HEK293 (cell line): ENCODE measurements around the gene TRIM44.

Experiments used
- TRIM28 ChIP-seq: IDR thresholded peaks from 2 replicates; pipeline ENCODE4 v1.6.1; 2011; ENCODE audit warnings: low read length, control low read depth, borderline replicate concordance
- ZNF121 ChIP-seq: fragments of 450-650 bp; formaldehyde crosslinking; IDR thresholded peaks from 2 replicates; pipeline ENCODE4 v1.5.1; 2016; ENCODE audit warnings: missing biosample characterization, missing genetic modification characterization
- ZNF138 ChIP-seq: fragments of 450-650 bp; formaldehyde crosslinking; IDR thresholded peaks from 2 replicates; pipeline ENCODE4 v1.5.1; 2016; ENCODE audit warnings: missing biosample characterization, missing genetic modification characterization, borderline replicate concordance
- TF ChIP-seq, protein P1 (sequence below): fragments of 450-650 bp; formaldehyde crosslinking; IDR thresholded peaks from 2 replicates; pipeline ENCODE4 v1.5.1; 2016; ENCODE audit warnings: missing biosample characterization, missing genetic modification characterization
- TF ChIP-seq, protein P2 (sequence below): fragments of 450-650 bp; formaldehyde crosslinking; IDR thresholded peaks from 2 replicates; pipeline ENCODE4 v1.5.1; 2016; ENCODE audit warnings: missing biosample characterization, missing genetic modification characterization
- TF ChIP-seq, protein P3 (sequence below): fragments of 450-650 bp; formaldehyde crosslinking; IDR thresholded peaks from 2 replicates; pipeline ENCODE4 v1.5.1; 2016; ENCODE audit warnings: missing biosample characterization, missing genetic modification characterization
- TF ChIP-seq, protein P4 (sequence below): fragments of 450-650 bp; formaldehyde crosslinking; conservative IDR thresholded peaks from 2 replicates; pipeline ENCODE4 v1.5.1; 2016; ENCODE audit warnings: low read depth, missing biosample characterization, missing genetic modification characterization
- TF ChIP-seq, protein P5 (sequence below): sonication (generic); formaldehyde crosslinking; IDR thresholded peaks from 2 replicates; pipeline ENCODE4 v1.8.1; 2022; ENCODE audit warnings: mild to moderate bottlenecking, moderate library complexity, missing genetic modification reagents

DNA sequence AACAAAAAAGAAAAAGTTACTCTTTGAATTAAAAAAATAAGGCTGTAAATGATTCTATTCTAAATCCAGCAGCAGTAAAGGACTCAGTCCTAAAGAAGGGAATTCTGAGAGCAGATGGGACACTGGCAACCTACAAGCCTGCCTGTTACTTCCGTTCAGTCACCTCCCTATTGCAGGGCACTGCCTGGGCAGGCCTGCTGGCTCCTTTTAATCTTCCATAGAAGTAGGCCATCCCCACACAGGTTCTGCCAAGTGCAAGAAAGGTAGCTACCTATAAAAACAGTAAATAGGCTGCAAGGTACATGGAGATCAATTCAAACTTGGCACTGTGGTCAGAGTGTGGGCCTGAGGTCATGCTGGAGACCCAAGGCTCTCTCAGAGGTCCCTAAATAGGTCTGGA is 136.4 kb downstream of the TRIM44 start:
- TF ChIP-seq TRIM28 = no peak
- TF ChIP-seq, protein P1, sequence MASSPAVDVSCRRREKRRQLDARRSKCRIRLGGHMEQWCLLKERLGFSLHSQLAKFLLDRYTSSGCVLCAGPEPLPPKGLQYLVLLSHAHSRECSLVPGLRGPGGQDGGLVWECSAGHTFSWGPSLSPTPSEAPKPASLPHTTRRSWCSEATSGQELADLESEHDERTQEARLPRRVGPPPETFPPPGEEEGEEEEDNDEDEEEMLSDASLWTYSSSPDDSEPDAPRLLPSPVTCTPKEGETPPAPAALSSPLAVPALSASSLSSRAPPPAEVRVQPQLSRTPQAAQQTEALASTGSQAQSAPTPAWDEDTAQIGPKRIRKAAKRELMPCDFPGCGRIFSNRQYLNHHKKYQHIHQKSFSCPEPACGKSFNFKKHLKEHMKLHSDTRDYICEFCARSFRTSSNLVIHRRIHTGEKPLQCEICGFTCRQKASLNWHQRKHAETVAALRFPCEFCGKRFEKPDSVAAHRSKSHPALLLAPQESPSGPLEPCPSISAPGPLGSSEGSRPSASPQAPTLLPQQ = no peak
- TF ChIP-seq, protein P2, sequence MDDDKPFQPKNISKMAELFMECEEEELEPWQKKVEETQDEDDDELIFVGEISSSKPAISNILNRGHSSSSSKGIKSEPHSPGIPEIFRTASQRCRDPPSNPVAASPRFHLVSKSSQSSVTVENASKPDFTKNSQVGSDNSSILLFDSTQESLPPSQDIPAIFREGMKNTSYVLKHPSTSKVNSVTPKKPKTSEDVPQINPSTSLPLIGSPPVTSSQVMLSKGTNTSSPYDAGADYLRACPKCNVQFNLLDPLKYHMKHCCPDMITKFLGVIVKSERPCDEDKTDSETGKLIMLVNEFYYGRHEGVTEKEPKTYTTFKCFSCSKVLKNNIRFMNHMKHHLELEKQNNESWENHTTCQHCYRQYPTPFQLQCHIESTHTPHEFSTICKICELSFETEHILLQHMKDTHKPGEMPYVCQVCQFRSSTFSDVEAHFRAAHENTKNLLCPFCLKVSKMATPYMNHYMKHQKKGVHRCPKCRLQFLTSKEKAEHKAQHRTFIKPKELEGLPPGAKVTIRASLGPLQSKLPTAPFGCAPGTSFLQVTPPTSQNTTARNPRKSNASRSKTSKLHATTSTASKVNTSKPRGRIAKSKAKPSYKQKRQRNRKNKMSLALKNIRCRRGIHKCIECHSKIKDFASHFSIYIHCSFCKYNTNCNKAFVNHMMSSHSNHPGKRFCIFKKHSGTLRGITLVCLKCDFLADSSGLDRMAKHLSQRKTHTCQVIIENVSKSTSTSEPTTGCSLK (tag by site-specific recombination) = no peak
- TF ChIP-seq, protein P3, sequence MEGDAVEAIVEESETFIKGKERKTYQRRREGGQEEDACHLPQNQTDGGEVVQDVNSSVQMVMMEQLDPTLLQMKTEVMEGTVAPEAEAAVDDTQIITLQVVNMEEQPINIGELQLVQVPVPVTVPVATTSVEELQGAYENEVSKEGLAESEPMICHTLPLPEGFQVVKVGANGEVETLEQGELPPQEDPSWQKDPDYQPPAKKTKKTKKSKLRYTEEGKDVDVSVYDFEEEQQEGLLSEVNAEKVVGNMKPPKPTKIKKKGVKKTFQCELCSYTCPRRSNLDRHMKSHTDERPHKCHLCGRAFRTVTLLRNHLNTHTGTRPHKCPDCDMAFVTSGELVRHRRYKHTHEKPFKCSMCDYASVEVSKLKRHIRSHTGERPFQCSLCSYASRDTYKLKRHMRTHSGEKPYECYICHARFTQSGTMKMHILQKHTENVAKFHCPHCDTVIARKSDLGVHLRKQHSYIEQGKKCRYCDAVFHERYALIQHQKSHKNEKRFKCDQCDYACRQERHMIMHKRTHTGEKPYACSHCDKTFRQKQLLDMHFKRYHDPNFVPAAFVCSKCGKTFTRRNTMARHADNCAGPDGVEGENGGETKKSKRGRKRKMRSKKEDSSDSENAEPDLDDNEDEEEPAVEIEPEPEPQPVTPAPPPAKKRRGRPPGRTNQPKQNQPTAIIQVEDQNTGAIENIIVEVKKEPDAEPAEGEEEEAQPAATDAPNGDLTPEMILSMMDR (tag by site-specific recombination) = no peak
- TF ChIP-seq ZNF138 (tag by site-specific recombination) = no peak
- TF ChIP-seq, protein P4, sequence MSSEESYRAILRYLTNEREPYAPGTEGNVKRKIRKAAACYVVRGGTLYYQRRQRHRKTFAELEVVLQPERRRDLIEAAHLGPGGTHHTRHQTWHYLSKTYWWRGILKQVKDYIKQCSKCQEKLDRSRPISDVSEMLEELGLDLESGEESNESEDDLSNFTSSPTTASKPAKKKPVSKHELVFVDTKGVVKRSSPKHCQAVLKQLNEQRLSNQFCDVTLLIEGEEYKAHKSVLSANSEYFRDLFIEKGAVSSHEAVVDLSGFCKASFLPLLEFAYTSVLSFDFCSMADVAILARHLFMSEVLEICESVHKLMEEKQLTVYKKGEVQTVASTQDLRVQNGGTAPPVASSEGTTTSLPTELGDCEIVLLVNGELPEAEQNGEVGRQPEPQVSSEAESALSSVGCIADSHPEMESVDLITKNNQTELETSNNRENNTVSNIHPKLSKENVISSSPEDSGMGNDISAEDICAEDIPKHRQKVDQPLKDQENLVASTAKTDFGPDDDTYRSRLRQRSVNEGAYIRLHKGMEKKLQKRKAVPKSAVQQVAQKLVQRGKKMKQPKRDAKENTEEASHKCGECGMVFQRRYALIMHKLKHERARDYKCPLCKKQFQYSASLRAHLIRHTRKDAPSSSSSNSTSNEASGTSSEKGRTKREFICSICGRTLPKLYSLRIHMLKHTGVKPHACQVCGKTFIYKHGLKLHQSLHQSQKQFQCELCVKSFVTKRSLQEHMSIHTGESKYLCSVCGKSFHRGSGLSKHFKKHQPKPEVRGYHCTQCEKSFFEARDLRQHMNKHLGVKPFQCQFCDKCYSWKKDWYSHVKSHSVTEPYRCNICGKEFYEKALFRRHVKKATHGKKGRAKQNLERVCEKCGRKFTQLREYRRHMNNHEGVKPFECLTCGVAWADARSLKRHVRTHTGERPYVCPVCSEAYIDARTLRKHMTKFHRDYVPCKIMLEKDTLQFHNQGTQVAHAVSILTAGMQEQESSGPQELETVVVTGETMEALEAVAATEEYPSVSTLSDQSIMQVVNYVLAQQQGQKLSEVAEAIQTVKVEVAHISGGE = no peak
- TF ChIP-seq, protein P5, sequence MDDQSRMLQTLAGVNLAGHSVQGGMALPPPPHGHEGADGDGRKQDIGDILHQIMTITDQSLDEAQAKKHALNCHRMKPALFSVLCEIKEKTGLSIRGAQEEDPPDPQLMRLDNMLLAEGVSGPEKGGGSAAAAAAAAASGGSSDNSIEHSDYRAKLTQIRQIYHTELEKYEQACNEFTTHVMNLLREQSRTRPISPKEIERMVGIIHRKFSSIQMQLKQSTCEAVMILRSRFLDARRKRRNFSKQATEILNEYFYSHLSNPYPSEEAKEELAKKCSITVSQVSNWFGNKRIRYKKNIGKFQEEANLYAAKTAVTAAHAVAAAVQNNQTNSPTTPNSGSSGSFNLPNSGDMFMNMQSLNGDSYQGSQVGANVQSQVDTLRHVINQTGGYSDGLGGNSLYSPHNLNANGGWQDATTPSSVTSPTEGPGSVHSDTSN (CRISPR knock-in tag) = no peak
- TF ChIP-seq ZNF121 (tag by site-specific recombination) = no peak
